K562 (cell line): ENCODE measurements around the gene ZNRF1.

Source experiments
- FOXJ3 ChIP-seq: sonication (generic); formaldehyde crosslinking; IDR thresholded peaks from 2 replicates; pipeline ENCODE4 v1.4.0; 2020; ENCODE audit warnings: mild to moderate bottlenecking, missing genetic modification reagents
- POLR2AphosphoS5 ChIP-seq: IDR thresholded peaks from 2 replicates; pipeline ENCODE4 v1.6.1; 2011; ENCODE audit warnings: mild to moderate bottlenecking, low read depth, low read length, moderate library complexity; ENCODE audit not compliant: control insufficient read depth, insufficient read depth

GRCh38 chr16:75011634-75012307 lies 12.9 kb downstream of the ZNRF1 start:
- TF ChIP-seq POLR2AphosphoS5 (no peak), FOXJ3 (CRISPR knock-in tag) (no peak)
